Epithelial cell of prostate (primary cell): ENCODE data around the gene CHD6.

Source experiments
- DNase-seq: peaks from one replicate; pipeline ENCODE4 v3.0.0-alpha.2; 2011; ENCODE audit warnings: low read depth, low spot score
- H3K27ac ChIP-seq: fragments of 450-650 bp; 2 replicates; pipeline ENCODE4 v1.5.1; 2017; ENCODE audit warnings: mild to moderate bottlenecking

Gene CHD6

GRCh38 chr20:41594514-41595322, 23.5 kb downstream of the CHD6 start:
- H3K27ac ChIP-seq = no peak overlapping the region
- DNase-seq = no peak

DNA sequence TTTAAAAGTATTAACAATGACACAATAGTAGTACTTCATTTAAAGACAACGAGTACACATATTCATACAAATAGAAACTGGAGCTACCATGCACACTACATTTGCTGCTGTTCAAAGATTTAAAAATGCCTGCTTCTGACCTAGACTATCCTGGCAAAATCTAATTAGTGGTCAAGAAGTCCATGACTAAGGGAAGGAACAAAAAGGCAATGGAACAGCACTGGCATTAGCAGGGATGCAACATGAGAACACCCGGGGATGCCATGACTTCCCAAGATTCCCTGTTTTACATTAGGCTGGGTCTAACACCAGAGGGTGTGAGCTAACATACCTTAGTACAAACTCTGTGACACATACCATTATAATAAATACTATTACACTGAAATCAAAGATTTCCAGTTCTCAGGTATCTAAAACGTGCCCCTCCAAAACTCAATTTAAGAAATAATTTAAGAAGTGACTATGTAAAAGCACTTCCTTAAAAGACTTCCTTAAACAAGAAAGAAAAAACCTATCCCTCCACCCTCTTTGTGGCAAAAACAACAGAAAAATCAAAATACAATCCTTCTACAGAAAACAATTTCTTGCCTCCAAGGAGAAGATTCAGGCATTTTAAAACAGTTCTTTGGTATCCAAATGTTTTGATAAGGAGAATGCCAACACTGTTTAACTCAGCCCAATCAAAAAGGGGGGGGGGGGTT, 25.5 kb downstream of the CHD6 start:
- H3K27ac ChIP-seq = no peak overlapping the region

GRCh38 chr20:41587956-41588355, 30.2 kb downstream of the CHD6 start:
- no peak for DNase-seq

More for the DNA sequence above, 25.5 kb downstream of the CHD6 start:
- no peak for DNase-seq

DNA sequence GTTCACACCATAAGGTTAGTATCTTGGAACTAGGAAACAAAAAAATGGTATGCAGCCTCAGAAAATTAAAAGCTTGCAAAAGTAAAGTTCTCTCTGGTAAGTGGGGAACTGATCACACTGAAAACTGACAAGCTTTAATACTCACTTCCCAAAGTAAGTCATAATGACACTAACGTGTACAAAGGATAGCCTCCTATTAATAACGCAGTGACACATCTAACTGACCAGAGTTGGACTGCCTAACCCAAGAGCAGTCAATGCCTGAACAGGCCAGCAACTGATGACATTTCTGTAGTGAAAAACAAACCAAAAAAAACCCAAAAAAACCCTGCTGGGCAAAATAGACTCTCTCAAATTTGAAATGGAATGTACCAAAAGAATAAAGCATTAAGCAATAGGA, 30.7 kb downstream of the CHD6 start:
- no peak overlapping the region for H3K27ac ChIP-seq
- DNase-seq = no peak

More at GRCh38 chr20:41587956-41588355, 30.2 kb downstream of the CHD6 start:
- H3K27ac ChIP-seq = no peak overlapping the region

DNA sequence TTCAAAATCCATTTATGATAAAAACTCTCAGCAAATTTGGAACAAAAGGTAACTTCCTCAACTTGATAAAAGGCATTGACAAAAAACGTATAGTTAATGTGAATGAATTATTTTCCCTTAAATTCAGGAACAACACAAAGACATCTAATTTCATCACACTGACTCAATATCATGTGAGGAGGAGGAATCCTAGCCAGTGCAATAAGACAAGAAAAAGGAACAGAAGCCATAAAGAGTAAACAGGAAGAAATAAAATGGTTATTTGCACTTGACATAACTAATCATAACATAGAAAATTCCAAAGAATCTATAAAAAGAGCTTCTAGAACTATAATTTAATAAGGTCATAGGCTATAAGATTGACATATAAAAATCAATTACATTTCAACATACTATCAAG, 31.4 kb downstream of the CHD6 start:
- H3K27ac ChIP-seq = no peak overlapping the region
- no peak for DNase-seq

GRCh38 chr20:41580350-41580749, 37.8 kb downstream of the CHD6 start:
- no peak for DNase-seq
- H3K27ac ChIP-seq = no peak overlapping the region

GRCh38 chr20:41577129-41578009, 40.8 kb downstream of the CHD6 start:
- DNase-seq = no peak
- H3K27ac ChIP-seq = no peak overlapping the region

- no peak for DNase-seq
- H3K27ac ChIP-seq = no peak overlapping the region
Observed at GRCh38 chr20:41575412-41575811, 42.8 kb downstream of the CHD6 start.

- H3K27ac ChIP-seq = no peak overlapping the region
Observed at GRCh38 chr20:41574802-41575389, 43.3 kb downstream of the CHD6 start.

DNA sequence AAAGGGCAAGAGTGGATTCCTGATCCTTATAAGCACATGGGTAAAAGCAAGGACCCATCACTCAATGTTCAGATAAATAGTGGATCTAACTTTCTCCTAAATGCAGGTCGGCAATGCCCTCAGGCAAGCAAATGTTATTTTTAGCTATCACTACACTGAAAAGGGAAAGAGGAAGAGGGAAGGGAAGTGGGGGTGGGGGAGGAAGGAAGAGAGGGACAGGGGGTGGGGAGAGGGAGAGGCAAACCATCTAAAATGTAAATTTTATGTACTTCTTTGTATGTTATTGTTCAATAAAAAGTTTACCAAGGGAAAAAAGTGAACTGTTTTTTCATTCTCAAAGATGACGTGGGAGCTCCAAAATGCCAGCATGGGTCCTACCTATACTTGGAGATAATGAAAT, 44.2 kb downstream of the CHD6 start:
- no peak overlapping the region for H3K27ac ChIP-seq
- DNase-seq = no peak

More at GRCh38 chr20:41574802-41575389, 43.3 kb downstream of the CHD6 start:
- DNase-seq = no peak

DNA sequence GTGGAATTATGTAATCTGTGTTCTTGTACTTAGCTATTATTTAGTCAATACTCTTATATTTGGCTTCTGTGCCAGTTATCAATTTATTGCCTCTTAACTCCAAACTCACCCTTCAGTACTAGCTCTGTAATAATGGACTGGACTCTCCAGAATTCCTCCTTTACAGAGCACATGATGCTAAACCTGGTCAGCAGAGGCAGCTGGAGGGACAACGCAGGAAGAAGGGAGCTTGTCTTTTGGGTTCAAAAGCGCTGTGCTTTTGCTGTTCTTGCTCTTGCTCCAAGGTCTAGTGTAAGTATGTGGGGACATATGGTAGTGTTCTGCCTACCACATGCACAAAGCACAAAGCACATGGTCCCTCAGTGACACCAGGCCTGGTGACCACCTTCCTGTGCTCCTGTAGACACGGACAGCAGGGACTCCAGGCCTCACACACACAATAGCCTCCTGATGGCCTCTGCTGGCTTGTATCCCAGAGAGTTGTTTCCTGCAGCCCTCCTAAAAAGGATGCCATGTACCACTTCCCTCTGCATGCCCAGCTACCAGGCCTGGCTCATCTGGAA, 46.1 kb downstream of the CHD6 start:
- no peak for DNase-seq
- H3K27ac ChIP-seq = no peak overlapping the region

GRCh38 chr20:41571006-41571405, 47.2 kb downstream of the CHD6 start:
- DNase-seq = no peak
- H3K27ac ChIP-seq = no peak overlapping the region

GRCh38 chr20:41570557-41570956, 47.6 kb downstream of the CHD6 start:
- no peak for DNase-seq
- H3K27ac ChIP-seq = no peak overlapping the region

- DNase-seq = no peak
Observed at GRCh38 chr20:41567615-41568014, 50.6 kb downstream of the CHD6 start.

GRCh38 chr20:41566896-41567527, 51.2 kb downstream of the CHD6 start:
- no peak overlapping the region for H3K27ac ChIP-seq
- no peak for DNase-seq

More at GRCh38 chr20:41567615-41568014, 50.6 kb downstream of the CHD6 start:
- no peak overlapping the region for H3K27ac ChIP-seq

GRCh38 chr20:41563087-41563486, 55.1 kb downstream of the CHD6 start:
- DNase-seq = no peak
- H3K27ac ChIP-seq = no peak overlapping the region

DNA sequence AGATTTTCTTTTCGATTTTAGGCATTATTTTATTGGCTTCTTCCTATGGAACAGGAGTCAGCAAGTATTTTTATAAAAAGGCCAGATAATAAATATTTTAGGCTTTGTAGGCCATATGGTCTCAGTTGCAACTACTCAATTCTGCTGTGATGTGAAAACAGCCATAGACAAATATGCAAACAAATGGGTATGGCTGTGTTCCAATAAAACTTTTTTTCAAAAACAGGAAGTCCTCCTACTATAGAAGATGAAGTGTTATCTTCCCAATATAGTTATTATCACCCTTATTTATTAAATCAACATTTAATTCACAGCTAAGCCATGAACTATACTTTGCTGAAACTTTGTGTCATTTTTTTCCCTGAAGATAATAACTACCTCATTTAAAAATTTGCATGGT, 57.2 kb downstream of the CHD6 start:
- no peak for DNase-seq
- no peak overlapping the region for H3K27ac ChIP-seq

- H3K27ac ChIP-seq = no peak overlapping the region
Observed at GRCh38 chr20:41559658-41560057, 58.5 kb downstream of the CHD6 start.

DNA sequence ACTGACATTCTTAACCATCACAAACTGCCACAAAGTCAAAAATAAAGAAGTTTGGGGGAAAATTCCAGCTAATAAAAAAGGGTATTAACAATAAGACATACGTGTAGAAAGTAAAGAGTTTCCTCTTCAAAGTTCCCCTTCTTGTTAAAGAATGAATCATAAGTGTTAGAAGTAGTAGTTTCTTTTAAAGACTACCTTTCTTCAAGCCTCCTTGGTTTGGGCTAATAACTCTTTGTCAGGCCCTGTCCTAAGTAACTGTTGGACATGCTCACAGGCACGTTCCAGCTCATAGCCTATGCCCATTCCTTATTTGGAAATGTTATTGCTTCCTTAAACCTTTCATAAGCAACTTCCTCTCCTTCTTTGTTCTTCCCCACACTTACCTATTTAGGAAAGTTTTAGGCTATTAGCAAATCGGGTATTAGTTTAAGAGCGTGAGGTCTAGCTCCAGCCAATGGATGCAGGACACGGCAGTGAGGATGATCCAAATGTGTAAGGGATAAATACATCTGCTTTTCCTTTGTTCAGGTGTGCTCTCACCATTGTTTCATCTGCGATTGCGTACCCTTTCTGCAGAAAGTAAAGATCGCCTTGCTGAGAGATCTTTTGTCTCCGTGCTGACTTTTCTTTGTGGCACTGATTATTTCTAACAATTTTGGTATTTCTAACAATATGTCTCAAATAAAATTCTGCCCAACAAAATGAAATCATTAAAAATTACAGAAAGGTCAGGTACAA, 64.9 kb downstream of the CHD6 start:
- no peak for DNase-seq
- peak overlapping the region; percentile 53 for H3K27ac ChIP-seq

More at GRCh38 chr20:41559658-41560057, 58.5 kb downstream of the CHD6 start:
- DNase-seq = no peak
